HCT116 (cell line): ENCODE measurements around the gene IL17B. TPM values are rescaled to one million over a fixed set of nuclear protein-coding genes. Genes with fewer than 3 reads are reported as not detected.

Source experiments
- ATAC-seq: fragments of 200-7000 bp; cut with Tn5 transposase; 2 replicates; pipeline ENCODE4 v1.9.1; 2020; ENCODE audit warnings: mild to moderate bottlenecking, moderate library complexity
- BruUV-seq: library from RNA; stranded (reverse); fragments of 400-500 nt; replicated peaks from 2 replicates; lab custom pipeline; 2021; lab: Mats Ljungman, UMichigan
- CTCF ChIA-PET: fragments of 300-600 bp; sonication (Branson Sonifier 250); formaldehyde crosslinking; loops from one replicate; lab custom pipeline; 2021; ENCODE audit warnings: antibody characterized with exemption; lab: Charles Lee
- POLR2A ChIA-PET: fragments of 300-600, 350-600 bp; sonication (Branson Sonifier 250); formaldehyde crosslinking; loops from one replicate; lab custom pipeline; 2021; ENCODE audit warnings: antibody characterized with exemption; lab: Charles Lee
- RAD21 ChIA-PET, 2 experiments: fragments of 300-600 bp; sonication (Branson Sonifier 250); formaldehyde crosslinking; loops; one replicate each; lab custom pipeline; 2023; ENCODE audit warnings: low total read pairs in 2 of 2; ENCODE audit not compliant: uncharacterized antibody in 2 of 2, unreplicated experiment in 2 of 2, low non-redundant PET in 1 of 2; lab: Charles Lee
- DNase-seq: peaks from one replicate; pipeline ENCODE4 v3.0.0-alpha.2; 2010; ENCODE audit warnings: low read depth, low spot score
- H2AFZ ChIP-seq: fragments of 200-600 bp; shearing (Covaris generic), sonication (generic); 2 replicates; pipeline ENCODE4 v1.6.1; 2017; ENCODE audit warnings: low read depth, mixed run types, mixed read lengths, antibody characterized with exemption, low read length; ENCODE audit not compliant: poor library complexity, severe bottlenecking
- H3K27ac ChIP-seq: 2 replicates; pipeline ENCODE4 v1.5.1; 2012; ENCODE audit warnings: low read depth, low read length
- H3K27me3 ChIP-seq: fragments of 200-600 bp; sonication (generic); 2 replicates; pipeline ENCODE4 v1.6.1; 2016; ENCODE audit warnings: mixed run types, low read length, mixed read lengths; ENCODE audit not compliant: insufficient read depth
- H3K36me3 ChIP-seq, 2 experiments: fragments of 200-500 bp in 1 of 2; fragments of 200-600 bp in 1 of 2; sonication (Bioruptor generic) in 1 of 2; sonication (generic) in 1 of 2; 2 replicates each; pipeline versions ENCODE4 v1.5.1 to v1.6.1; 2014 to 2016; ENCODE audit warnings: low read length in 2 of 2, inconsistent platforms in 1 of 2, mixed read lengths in 1 of 2, mixed run types in 1 of 2; ENCODE audit not compliant: insufficient read depth in 2 of 2, control insufficient read depth in 1 of 2
- H3K4me1 ChIP-seq, 2 experiments: fragments of 200-600 bp in 1 of 2; sonication (generic) in 1 of 2; 2 replicates each; pipeline versions ENCODE4 v1.5.1 to v1.6.1; 2012 to 2017; ENCODE audit warnings: low read length in 2 of 2, inconsistent platforms in 1 of 2, mild to moderate bottlenecking in 1 of 2, mixed read lengths in 1 of 2, mixed run types in 1 of 2, moderate library complexity in 1 of 2; ENCODE audit not compliant: insufficient read depth in 2 of 2, control insufficient read depth in 1 of 2
- H3K4me2 ChIP-seq: fragments of 200-600 bp; sonication (generic); 2 replicates; pipeline ENCODE4 v1.6.1; 2017; ENCODE audit warnings: mixed run types, low read length, mixed read lengths
- H3K4me3 ChIP-seq, 2 experiments: fragments of 200-600 bp in 1 of 2; sonication (generic) in 1 of 2; replicated peaks in 1 of 2; 2 replicates each; pipeline ENCODE4 v1.5.1; 2011 to 2016; ENCODE audit warnings: low read length in 2 of 2, control low read depth in 1 of 2, low read depth in 1 of 2, mild to moderate bottlenecking in 1 of 2, mixed read lengths in 1 of 2, mixed run types in 1 of 2
- H3K79me2 ChIP-seq: fragments of 200-600 bp; sonication (generic); 2 replicates; pipeline ENCODE4 v1.6.1; 2017; ENCODE audit warnings: mild to moderate bottlenecking, mixed run types, low read length, moderate library complexity, mixed read lengths; ENCODE audit not compliant: insufficient read depth
- H3K9ac ChIP-seq: fragments of 200-600 bp; sonication (generic); 2 replicates; pipeline ENCODE4 v1.6.1; 2016; ENCODE audit warnings: low read length, mixed read lengths
- H3K9me2 ChIP-seq: fragments of 200-600 bp; sonication (generic), shearing (Covaris generic); 2 replicates; pipeline ENCODE4 v1.6.1; 2017; ENCODE audit warnings: mixed run types, mild to moderate bottlenecking, moderate library complexity; ENCODE audit not compliant: insufficient read depth
- H3K9me3 ChIP-seq, 2 experiments: fragments of 200-500 bp in 1 of 2; fragments of 200-600 bp in 1 of 2; sonication (Bioruptor generic) in 1 of 2; sonication (generic) in 1 of 2; 2 replicates each; pipeline ENCODE4 v1.6.1; 2014 to 2017; ENCODE audit warnings: low read length in 2 of 2, mixed read lengths in 2 of 2, inconsistent platforms in 1 of 2, low read depth in 1 of 2, mild to moderate bottlenecking in 1 of 2, mixed run types in 1 of 2, moderate library complexity in 1 of 2; ENCODE audit not compliant: control insufficient read depth in 1 of 2, insufficient read depth in 1 of 2
- H4K20me1 ChIP-seq: fragments of 200-600 bp; sonication (generic), shearing (Covaris generic); 2 replicates; pipeline ENCODE4 v1.6.1; 2017; ENCODE audit warnings: mixed run types, mild to moderate bottlenecking, moderate library complexity; ENCODE audit not compliant: insufficient read depth
- CBX3 ChIP-seq: IDR thresholded peaks from 2 replicates; pipeline ENCODE4 v1.6.1; 2012; ENCODE audit warnings: low read depth
- CEBPB ChIP-seq: IDR thresholded peaks from 2 replicates; pipeline ENCODE4 v1.6.1; 2012; ENCODE audit warnings: low read depth
- EZH2 ChIP-seq: fragments of 200-600 bp; sonication (generic); IDR thresholded peaks from 2 replicates; pipeline ENCODE4 v1.6.1; 2017; ENCODE audit warnings: antibody characterized with exemption, mixed run types
- EZH2phosphoT487 ChIP-seq: fragments of 200-600 bp; IDR thresholded peaks from 2 replicates; pipeline ENCODE4 v1.6.1; 2018; ENCODE audit warnings: antibody characterized with exemption, borderline replicate concordance
- JUND ChIP-seq: IDR thresholded peaks from 2 replicates; pipeline ENCODE4 v1.6.1; 2012
- MAX ChIP-seq: IDR thresholded peaks from 2 replicates; pipeline ENCODE4 v1.6.1; 2012
- POLR2A ChIP-seq: IDR thresholded peaks from 2 replicates; pipeline ENCODE4 v1.7.0; 2011; ENCODE audit warnings: borderline replicate concordance; ENCODE audit not compliant: insufficient read depth, insufficient read length; ENCODE audit errors: extremely low read depth
- POLR2AphosphoS5 ChIP-seq: IDR thresholded peaks from 2 replicates; pipeline ENCODE4 v1.6.1; 2011; ENCODE audit warnings: mild to moderate bottlenecking, low read depth, low read length, moderate library complexity
- RAD21 ChIP-seq: IDR thresholded peaks from 2 replicates; pipeline ENCODE4 v1.6.1; 2012; ENCODE audit warnings: low read depth, mild to moderate bottlenecking
- REST ChIP-seq: IDR thresholded peaks from 2 replicates; pipeline ENCODE4 v1.6.1; 2012; ENCODE audit warnings: low read depth
- SIN3A ChIP-seq: IDR thresholded peaks from 2 replicates; pipeline ENCODE4 v1.6.1; 2012; ENCODE audit warnings: low read depth
- SP1 ChIP-seq: IDR thresholded peaks from 2 replicates; pipeline ENCODE4 v1.6.1; 2012; ENCODE audit warnings: low read depth
- SRF ChIP-seq: IDR thresholded peaks from 2 replicates; pipeline ENCODE4 v1.6.1; 2012; ENCODE audit warnings: low read depth
- TCF7L2 ChIP-seq: IDR thresholded peaks from 2 replicates; pipeline ENCODE4 v1.7.0; 2011; ENCODE audit warnings: borderline replicate concordance, inconsistent platforms; ENCODE audit not compliant: insufficient read depth, insufficient read length; ENCODE audit errors: extremely low read depth
- ZNF274 ChIP-seq: fragments of 200-500 bp; sonication (Bioruptor generic); IDR thresholded peaks from 2 replicates; pipeline ENCODE4 v1.6.1; 2014; ENCODE audit warnings: mild to moderate bottlenecking, low read depth, low read length, inconsistent platforms
- intact Hi-C: fragments of 100-400 bp; cut with micrococcal nuclease; formaldehyde crosslinking; loops from 2 replicates; pipeline ENCODE4 v1.10.0; 2022
- total RNA-seq: library from RNA; stranded (reverse); gene quantifications from one replicate; pipeline ENCODE4 v1.2.1, GENCODE V29; 2021; ENCODE audit not compliant: unreplicated experiment
- TF ChIP-seq, protein P1 (sequence below), 3 experiments: fragments of 200-600 bp in 1 of 3; sonication (generic) in 1 of 3; IDR thresholded peaks in 2 of 3; conservative IDR thresholded peaks in 1 of 3; 2 replicates each; pipeline ENCODE4 v1.5.1; 2012 to 2017; ENCODE audit warnings: low read depth in 2 of 3, low read length in 2 of 3, antibody characterized with exemption in 1 of 3, borderline replicate concordance in 1 of 3, control low read depth in 1 of 3, mild to moderate bottlenecking in 1 of 3, mixed read lengths in 1 of 3, mixed run types in 1 of 3, moderate library complexity in 1 of 3; ENCODE audit not compliant: insufficient read depth in 1 of 3

Gene IL17B
- total RNA-seq, 1 experiment from 2014 or later, result 0.81 TPM

GRCh38 chr5:149333711-149334443 lies 45.2 kb downstream of the IL17B start:
- intact Hi-C loops, result no loop called here
- no peak overlapping the region for H3K27ac ChIP-seq
- CTCF ChIA-PET, result no interaction called here
- no peak for DNase-seq
- H3K36me3 ChIP-seq, result no peaks in the 10 kb centered on the region
- H3K79me2 ChIP-seq, result no peaks in the 10 kb centered on the region
- no peaks in the 10 kb centered on the region for H3K4me1 ChIP-seq
- POLR2A ChIA-PET, result no interaction called here
- H3K4me3 ChIP-seq, result no peak overlapping the region
- H3K4me2 ChIP-seq, result no peak overlapping the region
- no peaks in the 10 kb centered on the region for H3K27me3 ChIP-seq
- RAD21 ChIA-PET, result no interaction called here
- H4K20me1 ChIP-seq, result no peaks in the 10 kb centered on the region
- no peaks in the 10 kb centered on the region for H3K9me3 ChIP-seq
- no peak overlapping the region for H3K9ac ChIP-seq
- no peak for ATAC-seq
- TF ChIP-seq ZNF274 (no peak), SRF (no peak), JUND (no peak), EZH2phosphoT487 (no peak), CEBPB (no peak), EZH2 (no peak), SP1 (no peak), POLR2A (no peak), CBX3 (no peak), MAX (no peak), SIN3A (no peak), TCF7L2 (no peak), REST (no peak), RAD21 (no peak), POLR2AphosphoS5 (no peak)
- TF ChIP-seq, protein P1, sequence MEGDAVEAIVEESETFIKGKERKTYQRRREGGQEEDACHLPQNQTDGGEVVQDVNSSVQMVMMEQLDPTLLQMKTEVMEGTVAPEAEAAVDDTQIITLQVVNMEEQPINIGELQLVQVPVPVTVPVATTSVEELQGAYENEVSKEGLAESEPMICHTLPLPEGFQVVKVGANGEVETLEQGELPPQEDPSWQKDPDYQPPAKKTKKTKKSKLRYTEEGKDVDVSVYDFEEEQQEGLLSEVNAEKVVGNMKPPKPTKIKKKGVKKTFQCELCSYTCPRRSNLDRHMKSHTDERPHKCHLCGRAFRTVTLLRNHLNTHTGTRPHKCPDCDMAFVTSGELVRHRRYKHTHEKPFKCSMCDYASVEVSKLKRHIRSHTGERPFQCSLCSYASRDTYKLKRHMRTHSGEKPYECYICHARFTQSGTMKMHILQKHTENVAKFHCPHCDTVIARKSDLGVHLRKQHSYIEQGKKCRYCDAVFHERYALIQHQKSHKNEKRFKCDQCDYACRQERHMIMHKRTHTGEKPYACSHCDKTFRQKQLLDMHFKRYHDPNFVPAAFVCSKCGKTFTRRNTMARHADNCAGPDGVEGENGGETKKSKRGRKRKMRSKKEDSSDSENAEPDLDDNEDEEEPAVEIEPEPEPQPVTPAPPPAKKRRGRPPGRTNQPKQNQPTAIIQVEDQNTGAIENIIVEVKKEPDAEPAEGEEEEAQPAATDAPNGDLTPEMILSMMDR (IDR thresholded peaks at IDR 0.05 in 2 of 3, conservative IDR thresholded peaks at IDR 0.05 in 1 of 3; ENCODE audit: borderline replicate concordance in 1 of 3, insufficient read depth in 1 of 3, low read depth in 2 of 3, low read length in 2 of 3), result no peak
- TF ChIP-seq, all 23 proteins: peak for 0
- Histone ChIP-seq H3K9me2 (no peaks in the 10 kb centered on the region), H2AFZ (no peak overlapping the region)
- no TSS peak for BruUV-seq
